Right renal pelvis (tissue), 4 donors: ENCODE results near the gene CFL1. TPM values are rescaled to one million over a fixed set of nuclear protein-coding genes. Genes with fewer than 3 reads are reported as not detected.

ENCODE experiments used
- DNase-seq, 4 donors: peaks; one replicate each; pipeline ENCODE4 v3.0.0-alpha.2; 2013; ENCODE audit warnings: low read depth in 4 of 4, low spot score in 3 of 4, missing footprints in 1 of 4
- polyA plus RNA-seq, 4 donors: library from polyadenylated mRNA; unstranded; fragments of 120-200 nt; gene quantifications; one replicate each; pipeline ENCODE4 v1.2.1, GENCODE V29; 2013; ENCODE audit not compliant: insufficient read length in 4 of 4

The CFL1 gene
- polyA plus RNA-seq, 4 donors, result 733 to 795 (median 777) TPM

DNA sequence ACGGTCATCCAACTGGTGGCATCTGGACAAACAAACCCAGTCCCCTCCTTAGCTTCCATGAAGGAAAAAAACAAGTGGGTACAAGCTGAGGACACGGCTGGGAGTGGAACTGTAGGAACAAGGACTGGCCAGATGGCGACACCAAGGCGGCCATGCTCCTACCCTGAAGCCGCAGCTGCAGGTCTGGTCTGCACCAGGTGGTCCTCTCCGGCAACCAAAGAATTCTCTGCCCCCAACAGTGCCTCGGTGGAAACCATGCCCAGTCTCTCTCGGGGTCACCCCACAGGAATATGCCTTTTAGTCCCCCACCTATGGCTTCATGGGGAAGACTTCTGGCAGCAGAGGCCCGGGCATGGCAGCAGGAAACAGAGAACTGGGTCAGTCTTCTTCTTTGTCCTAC is 48.5 kb downstream of the CFL1 start:
- no peak for DNase-seq

DNA sequence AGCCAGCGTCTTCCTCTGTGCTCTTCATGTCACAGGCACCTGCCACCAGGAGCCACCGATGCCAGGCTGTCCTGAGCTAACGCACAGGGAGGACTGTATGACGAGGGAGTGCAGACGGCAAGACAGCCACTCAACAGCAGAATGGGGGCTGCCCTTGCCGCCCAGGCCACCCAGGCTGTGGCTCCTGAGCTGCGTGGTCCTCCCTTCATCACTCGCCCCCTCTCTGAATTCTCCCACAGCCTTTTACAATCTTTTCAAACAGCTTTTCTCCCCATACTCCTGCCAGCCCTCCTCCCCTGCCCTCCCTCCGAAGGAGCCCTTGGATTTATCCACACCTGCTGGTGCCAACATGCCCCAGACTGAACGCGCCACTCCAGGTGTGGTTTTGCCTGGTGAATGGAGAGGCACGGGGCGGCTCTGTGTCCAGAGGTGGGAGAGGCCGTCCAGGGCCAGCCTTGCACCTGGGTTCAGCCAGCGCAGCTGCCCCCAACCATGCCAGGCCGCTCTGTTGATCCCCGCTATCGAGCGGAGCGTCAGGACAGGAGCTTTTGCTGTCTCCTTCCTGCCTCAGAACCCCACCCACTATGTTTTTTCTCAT is 49.1 kb downstream of the CFL1 start:
- no peak for DNase-seq

DNA sequence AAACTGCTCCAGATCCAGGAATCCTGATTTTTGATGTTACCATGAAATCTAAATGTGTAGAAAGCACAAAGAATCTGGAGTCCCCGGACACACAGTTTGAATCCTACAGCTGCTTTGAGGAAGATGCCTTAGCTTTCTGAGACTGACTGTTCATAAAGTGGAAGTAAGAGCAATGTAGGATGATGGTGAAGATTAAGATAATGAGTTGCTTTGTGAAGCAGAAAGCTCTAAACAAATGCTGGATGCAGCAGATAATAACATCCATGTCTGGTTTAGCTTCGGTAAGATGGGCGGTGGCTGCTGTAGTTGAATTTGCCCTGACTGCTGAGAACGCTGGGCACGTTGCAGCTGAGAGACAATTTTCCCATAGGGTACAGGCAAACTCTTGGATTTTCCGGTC is 51.0 kb downstream of the CFL1 start:
- no peak for DNase-seq

Other genes starting within 250 kb of the CFL1 start
- 10 to 100 TPM; 38.0 to 51.8 (median 41.0) TPM for gene MAP3K11, start 244.0 kb downstream of the CFL1 start, polyA plus RNA-seq
- 10 to 100 TPM; 24.5 to 38.7 (median 26.3) TPM for gene PCNX3, start 242.4 kb downstream of the CFL1 start, polyA plus RNA-seq
- gene SIPA1, start 220.1 kb downstream of the CFL1 start, polyA plus RNA-seq, result 10 to 100 TPM; 26.9 to 40.3 (median 30.2) TPM
- 10 to 100 TPM; 50.3 to 59.1 (median 54.5) TPM for gene RELA, start 195.3 kb downstream of the CFL1 start, polyA plus RNA-seq
- 10 to 100 TPM; 68.9 to 74.1 (median 71.6) TPM for gene KAT5, start 145.9 kb downstream of the CFL1 start, polyA plus RNA-seq
- gene RNASEH2C, start 137.4 kb downstream of the CFL1 start, polyA plus RNA-seq, result 10 to 100 TPM; 34.0 to 52.9 (median 40.1) TPM
- 1 to 10 TPM; 6.0 to 9.5 (median 6.4) TPM for gene AP5B1, start 77.2 kb downstream of the CFL1 start, polyA plus RNA-seq
- gene OVOL1, start 71.1 kb downstream of the CFL1 start, polyA plus RNA-seq, result 10 to 100 TPM; 11.1 to 13.7 (median 12.2) TPM
- gene SNX32, start 24.2 kb downstream of the CFL1 start, polyA plus RNA-seq, result 1 to 10 TPM; 1.4 to 3.5 (median 2.6) TPM
- gene MUS81, start 2.3 kb upstream of the CFL1 start, polyA plus RNA-seq, result 10 to 100 TPM; 46.6 to 56.8 (median 49.3) TPM
- 100 to 1,000 TPM in 2 of 4 donors, 10 to 100 TPM in 2; 94.9 to 134 (median 107) TPM for gene EFEMP2, start 14.6 kb upstream of the CFL1 start, polyA plus RNA-seq
- 1 to 10 TPM in 2 of 4 donors, under 1 TPM in 2; 0.65 to 1.8 (median 0.92) TPM for gene CTSW, start 21.7 kb upstream of the CFL1 start, polyA plus RNA-seq
- gene FIBP, start 30.3 kb upstream of the CFL1 start, polyA plus RNA-seq, result 100 to 1,000 TPM in 2 of 4 donors, 10 to 100 TPM in 2; 90.9 to 107 (median 100) TPM
- gene CCDC85B, start 32.5 kb upstream of the CFL1 start, polyA plus RNA-seq, result 10 to 100 TPM in 1 of 4 donors, 1 to 10 TPM in 3; 7.9 to 16.9 (median 8.9) TPM
- under 1 TPM; 0.17 to 0.28 (median 0.21) TPM for gene FOSL1, start 42.2 kb upstream of the CFL1 start, polyA plus RNA-seq
- 10 to 100 TPM; 37.3 to 46.8 (median 42.2) TPM for gene C11orf68, start 60.9 kb upstream of the CFL1 start, polyA plus RNA-seq
- 100 to 1,000 TPM in 1 of 4 donors, 10 to 100 TPM in 3; 70.0 to 113 (median 76.4) TPM for gene DRAP1, start 61.2 kb upstream of the CFL1 start, polyA plus RNA-seq
- under 1 TPM in 3 of 4 donors, not detected in 1; 0.14 to 0.30 (median 0.18) TPM for gene TSGA10IP, start 87.3 kb upstream of the CFL1 start, polyA plus RNA-seq
- gene SART1, start 103.6 kb upstream of the CFL1 start, polyA plus RNA-seq, result 10 to 100 TPM; 45.9 to 57.4 (median 50.3) TPM
- 10 to 100 TPM; 26.6 to 30.8 (median 28.4) TPM for gene EIF1AD, start 144.0 kb upstream of the CFL1 start, polyA plus RNA-seq
- 100 to 1,000 TPM; 248 to 308 (median 286) TPM for gene BANF1, start 144.3 kb upstream of the CFL1 start, polyA plus RNA-seq
- gene CST6, start 153.8 kb upstream of the CFL1 start, polyA plus RNA-seq, result not detected
- gene CATSPER1, start 168.3 kb upstream of the CFL1 start, polyA plus RNA-seq, result under 1 TPM in 1 of 4 donors, not detected in 3; 0.01 TPM
- gene GAL3ST3, start 191.0 kb upstream of the CFL1 start, polyA plus RNA-seq, result 1 to 10 TPM; 4.8 to 7.4 (median 5.2) TPM
- 100 to 1,000 TPM; 227 to 235 (median 230) TPM for gene SF3B2, start 194.2 kb upstream of the CFL1 start, polyA plus RNA-seq
- 10 to 100 TPM; 40.1 to 54.4 (median 45.4) TPM for gene PACS1, start 212.1 kb upstream of the CFL1 start, polyA plus RNA-seq